ENCODE measurements around the gene SH3GL1. TPM values are rescaled to one million over a fixed set of nuclear protein-coding genes. Genes with fewer than 3 reads are reported as not detected.

SH3GL1 gene, protein sequence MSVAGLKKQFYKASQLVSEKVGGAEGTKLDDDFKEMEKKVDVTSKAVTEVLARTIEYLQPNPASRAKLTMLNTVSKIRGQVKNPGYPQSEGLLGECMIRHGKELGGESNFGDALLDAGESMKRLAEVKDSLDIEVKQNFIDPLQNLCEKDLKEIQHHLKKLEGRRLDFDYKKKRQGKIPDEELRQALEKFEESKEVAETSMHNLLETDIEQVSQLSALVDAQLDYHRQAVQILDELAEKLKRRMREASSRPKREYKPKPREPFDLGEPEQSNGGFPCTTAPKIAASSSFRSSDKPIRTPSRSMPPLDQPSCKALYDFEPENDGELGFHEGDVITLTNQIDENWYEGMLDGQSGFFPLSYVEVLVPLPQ
- polyA plus RNA-seq (2011; rRNA removed) (52.2 and 89.4 TPM in 2 replicates), polyA minus RNA-seq (2011; rRNA and poly(A)+ RNA removed) (34.5 and 38.8 TPM in 2 replicates)

DNA sequence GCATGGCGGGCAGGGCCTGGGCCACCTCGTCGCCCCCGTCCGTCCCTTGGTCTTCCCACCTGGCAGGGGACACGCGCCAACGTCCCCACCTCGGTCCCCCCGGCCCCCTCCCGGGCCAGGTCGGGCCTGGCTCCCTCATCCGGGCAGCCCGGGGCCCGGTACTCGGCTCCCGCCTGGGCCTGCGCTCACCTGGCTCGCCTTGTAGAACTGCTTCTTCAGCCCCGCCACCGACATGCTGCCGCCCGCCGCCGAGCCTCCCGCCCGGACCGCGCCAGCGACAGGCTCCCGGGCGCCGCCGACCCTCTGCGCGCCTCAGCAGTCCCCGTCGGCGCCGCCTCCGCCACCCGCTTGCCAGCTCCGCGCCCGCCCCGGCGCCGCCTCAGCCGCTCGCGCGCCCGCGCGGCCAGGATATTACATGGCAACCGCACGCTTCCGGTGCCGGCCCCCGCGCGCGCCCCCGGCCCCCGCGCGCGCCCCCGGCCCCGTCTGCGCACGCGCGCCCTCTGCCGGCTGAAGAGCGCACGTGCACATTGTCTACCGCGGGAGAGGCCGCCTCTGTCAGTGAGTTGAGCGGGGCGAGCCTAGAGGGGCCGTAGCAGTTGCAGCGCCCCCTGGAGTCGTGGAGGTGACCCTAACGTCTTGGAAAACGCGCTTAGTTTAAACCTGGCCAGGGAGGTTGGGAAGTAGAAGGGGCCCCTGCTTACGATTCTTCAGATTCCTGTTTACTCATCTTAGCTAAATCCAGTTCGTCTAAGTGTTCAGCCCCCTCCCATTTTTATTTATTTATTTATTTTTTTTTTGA lies at the start of gene SH3GL1:
TSS of gene SH3GL1 (minus strand) at position 413 of the 802 bp plus-strand sequence. CDS start at position 234, 179 bp downstream.
- no peak for DNase-seq (ENCODE audit: low read depth)
- Histone ChIP-seq H3K36me3 (ENCODE audit: control insufficient read depth, insufficient read depth, low read length) (peaks cover 2% of the 10 kb centered on the region; the same call in 1 of the 2 replicates), H3K27me3 (ENCODE audit: control insufficient read depth, insufficient read depth, low read length) (no peaks in the 10 kb centered on the region), H3K4me3 (ENCODE audit: low read depth, low read length) (peak within 1 kb of the TSS; percentile 90)
- CTCF ChIA-PET = interaction anchor here (0.5 to 2.0 kb wide), 26 partner anchors 9 to 241 kb away, joined by 3 to 33 read pairs (median 4); partner anchors contain the start of gene MPND
- TF ChIP-seq, protein P1, sequence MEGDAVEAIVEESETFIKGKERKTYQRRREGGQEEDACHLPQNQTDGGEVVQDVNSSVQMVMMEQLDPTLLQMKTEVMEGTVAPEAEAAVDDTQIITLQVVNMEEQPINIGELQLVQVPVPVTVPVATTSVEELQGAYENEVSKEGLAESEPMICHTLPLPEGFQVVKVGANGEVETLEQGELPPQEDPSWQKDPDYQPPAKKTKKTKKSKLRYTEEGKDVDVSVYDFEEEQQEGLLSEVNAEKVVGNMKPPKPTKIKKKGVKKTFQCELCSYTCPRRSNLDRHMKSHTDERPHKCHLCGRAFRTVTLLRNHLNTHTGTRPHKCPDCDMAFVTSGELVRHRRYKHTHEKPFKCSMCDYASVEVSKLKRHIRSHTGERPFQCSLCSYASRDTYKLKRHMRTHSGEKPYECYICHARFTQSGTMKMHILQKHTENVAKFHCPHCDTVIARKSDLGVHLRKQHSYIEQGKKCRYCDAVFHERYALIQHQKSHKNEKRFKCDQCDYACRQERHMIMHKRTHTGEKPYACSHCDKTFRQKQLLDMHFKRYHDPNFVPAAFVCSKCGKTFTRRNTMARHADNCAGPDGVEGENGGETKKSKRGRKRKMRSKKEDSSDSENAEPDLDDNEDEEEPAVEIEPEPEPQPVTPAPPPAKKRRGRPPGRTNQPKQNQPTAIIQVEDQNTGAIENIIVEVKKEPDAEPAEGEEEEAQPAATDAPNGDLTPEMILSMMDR (IDR thresholded peaks at IDR 0.05; ENCODE audit: insufficient read depth, low read depth, low read length) = peak; percentile 96
- POLR2A ChIA-PET = no interaction called here

DNA sequence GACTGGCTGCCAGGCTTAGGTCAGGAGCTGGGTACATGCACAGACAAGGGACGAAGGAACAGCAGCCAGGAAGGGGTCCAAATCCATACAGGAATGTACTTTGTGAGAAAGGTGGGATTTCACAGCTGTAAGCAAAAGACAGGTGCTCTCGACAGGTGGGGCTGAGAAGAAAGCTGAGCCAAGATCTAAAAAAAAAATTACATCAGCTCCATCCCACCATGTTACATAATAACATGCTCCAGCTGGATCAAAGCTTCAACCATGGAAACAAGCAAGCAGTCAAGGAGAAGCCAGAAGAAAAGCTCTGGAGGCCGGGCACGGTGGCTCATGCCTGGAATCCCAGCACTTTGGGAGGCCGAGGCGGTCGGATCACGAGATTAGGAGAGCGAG lies 49.3 kb upstream of the SH3GL1 start:
- H3K4me3 ChIP-seq (ENCODE audit: low read depth, low read length) = no peak overlapping the region
- TF ChIP-seq, protein P1 (IDR thresholded peaks at IDR 0.05; ENCODE audit: insufficient read depth, low read depth, low read length) = no peak
- peaks cover 65% of the 10 kb centered on the region for H3K36me3 ChIP-seq (ENCODE audit: control insufficient read depth, insufficient read depth, low read length)
- no peaks in the 10 kb centered on the region for H3K27me3 ChIP-seq (ENCODE audit: control insufficient read depth, insufficient read depth, low read length)
- POLR2A ChIA-PET = no interaction called here
- CTCF ChIA-PET = interaction anchor here (1.1 kb wide), 1 partner anchor 49 kb away, joined by 5 read pairs; the partner anchor contains the start of gene SH3GL1
- DNase-seq (ENCODE audit: low read depth) = no peak

DNA sequence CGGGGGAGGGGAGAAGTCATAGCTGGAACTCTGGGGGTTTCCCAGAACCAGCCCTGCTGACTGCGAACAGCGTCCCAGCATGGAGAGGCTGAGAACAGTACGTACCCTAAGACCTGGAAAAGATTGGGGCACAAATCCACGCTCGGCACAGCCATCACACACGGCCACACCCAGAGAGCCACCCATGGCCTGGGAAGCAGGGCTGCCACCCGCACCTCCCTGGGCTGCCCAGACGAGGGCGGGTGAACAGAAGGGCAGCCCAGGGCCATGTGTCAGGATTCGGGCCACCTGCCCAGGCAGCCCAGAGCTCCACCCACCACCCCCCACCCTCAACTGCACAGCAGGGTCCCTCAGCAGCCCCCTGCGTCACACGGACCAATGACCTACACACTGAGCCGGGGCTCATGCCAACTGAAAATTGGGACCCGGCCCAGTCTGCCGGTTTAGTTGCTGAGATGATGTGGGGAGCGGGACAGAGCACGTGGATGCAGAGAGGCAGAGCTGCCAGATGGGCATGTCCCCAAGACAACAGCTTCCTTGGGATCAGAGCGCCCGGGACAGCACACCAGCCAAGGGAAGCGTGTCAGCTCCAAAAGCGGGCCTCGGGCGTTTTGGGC lies 48.8 kb upstream of the SH3GL1 start:
- TF ChIP-seq, protein P1 (IDR thresholded peaks at IDR 0.05; ENCODE audit: insufficient read depth, low read depth, low read length) = no peak
- DNase-seq (ENCODE audit: low read depth) = no peak
- CTCF ChIA-PET = interaction anchor here (1.1 kb wide), 1 partner anchor 49 kb away, joined by 5 read pairs; the partner anchor contains the start of gene SH3GL1
- H3K36me3 ChIP-seq (ENCODE audit: control insufficient read depth, insufficient read depth, low read length) = peaks cover 65% of the 10 kb centered on the region
- POLR2A ChIA-PET = no interaction called here
- no peaks in the 10 kb centered on the region for H3K27me3 ChIP-seq (ENCODE audit: control insufficient read depth, insufficient read depth, low read length)
- no peak overlapping the region for H3K4me3 ChIP-seq (ENCODE audit: low read depth, low read length)

DNA sequence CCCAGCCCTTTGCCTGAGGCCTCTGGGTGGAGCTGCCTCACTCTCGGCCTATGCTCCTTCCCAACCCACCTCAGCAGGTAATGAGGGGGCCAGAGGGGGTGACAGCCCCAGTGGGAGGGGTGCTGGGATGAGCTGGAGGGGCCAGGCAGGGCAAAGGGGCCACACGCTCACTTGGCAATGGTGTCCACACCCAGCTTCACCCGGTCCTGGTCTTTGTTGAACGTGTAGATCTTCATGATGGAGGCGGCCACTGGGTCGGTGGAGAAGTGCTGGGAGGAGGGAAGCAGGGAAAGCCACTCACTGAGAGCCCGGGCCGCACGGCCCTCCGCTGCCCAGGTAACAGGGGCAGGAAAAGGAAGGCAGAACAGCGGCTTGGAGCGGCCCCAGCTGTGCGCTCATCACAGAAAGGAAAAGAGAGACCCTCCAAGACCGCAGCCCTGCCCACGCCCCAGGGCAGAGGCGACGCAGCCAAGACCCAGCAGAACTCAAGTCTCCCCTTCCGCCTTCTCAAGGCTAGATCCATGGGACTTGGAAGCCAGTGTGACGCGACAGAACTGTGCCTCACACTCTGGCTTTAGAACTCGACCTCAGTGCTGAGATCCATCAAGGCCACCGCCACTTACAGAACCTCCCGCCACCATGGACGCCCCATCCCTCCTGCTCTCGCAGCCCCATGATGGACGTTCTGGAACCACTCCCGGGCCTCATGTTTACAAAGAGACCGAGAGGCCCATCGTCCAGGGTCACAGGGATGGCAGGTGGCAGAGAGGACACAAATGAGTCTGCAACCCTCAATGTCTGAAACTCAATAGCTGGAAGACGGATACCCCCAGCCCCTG lies 48.0 kb upstream of the SH3GL1 start:
- ChIA-PET POLR2A (no interaction called here), CTCF (interaction anchor here (1.1 kb wide), 1 partner anchor 48 kb away, joined by 5 read pairs; the partner anchor contains the start of gene SH3GL1)
- TF ChIP-seq, protein P1 (IDR thresholded peaks at IDR 0.05; ENCODE audit: insufficient read depth, low read depth, low read length) = no peak
- Histone ChIP-seq H3K27me3 (ENCODE audit: control insufficient read depth, insufficient read depth, low read length) (no peaks in the 10 kb centered on the region), H3K4me3 (ENCODE audit: low read depth, low read length) (no peak overlapping the region), H3K36me3 (ENCODE audit: control insufficient read depth, insufficient read depth, low read length) (peaks cover 60% of the 10 kb centered on the region)
- DNase-seq (ENCODE audit: low read depth) = no peak

Data from BJ (cell line).